ENCODE results near the gene CNTN4. TPM values are rescaled to one million over a fixed set of nuclear protein-coding genes. Genes with fewer than 3 reads are reported as not detected.

The CNTN4 gene
- total RNA-seq, 1 donor from 2014 or later, result 16.5 TPM

DNA sequence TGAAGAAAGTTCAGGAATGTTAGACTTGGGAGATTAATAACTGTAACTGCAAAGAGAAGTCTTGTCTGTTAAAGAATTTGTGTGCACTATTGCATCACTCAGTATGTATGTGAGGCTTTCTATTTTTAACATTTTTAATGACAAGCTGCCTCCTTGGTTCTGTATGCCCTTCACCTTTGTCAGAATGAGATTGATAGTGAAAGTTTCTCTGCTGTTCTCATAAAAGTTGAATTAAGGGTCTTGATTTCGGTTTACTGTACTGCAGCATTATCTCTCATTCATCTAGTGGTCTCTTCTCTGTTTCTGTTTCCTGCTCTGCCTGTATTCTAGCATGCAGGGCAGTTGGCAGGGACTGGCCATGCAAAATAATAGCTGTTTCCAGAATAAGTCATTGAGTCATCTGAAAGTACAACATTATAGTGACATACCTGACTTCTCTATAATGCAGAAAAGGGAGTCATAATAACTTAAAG, 556.6 kb downstream of the CNTN4 start:
- Histone ChIP-seq H3K27me3 (ENCODE audit: control insufficient read depth, insufficient read depth, low read length) (no peaks in the 10 kb centered on the region), H3K4me3 (ENCODE audit: low read depth, low read length) (no peak overlapping the region), H3K36me3 (ENCODE audit: control insufficient read depth, insufficient read depth, low read length) (no peaks in the 10 kb centered on the region)
- TF ChIP-seq, protein P1, sequence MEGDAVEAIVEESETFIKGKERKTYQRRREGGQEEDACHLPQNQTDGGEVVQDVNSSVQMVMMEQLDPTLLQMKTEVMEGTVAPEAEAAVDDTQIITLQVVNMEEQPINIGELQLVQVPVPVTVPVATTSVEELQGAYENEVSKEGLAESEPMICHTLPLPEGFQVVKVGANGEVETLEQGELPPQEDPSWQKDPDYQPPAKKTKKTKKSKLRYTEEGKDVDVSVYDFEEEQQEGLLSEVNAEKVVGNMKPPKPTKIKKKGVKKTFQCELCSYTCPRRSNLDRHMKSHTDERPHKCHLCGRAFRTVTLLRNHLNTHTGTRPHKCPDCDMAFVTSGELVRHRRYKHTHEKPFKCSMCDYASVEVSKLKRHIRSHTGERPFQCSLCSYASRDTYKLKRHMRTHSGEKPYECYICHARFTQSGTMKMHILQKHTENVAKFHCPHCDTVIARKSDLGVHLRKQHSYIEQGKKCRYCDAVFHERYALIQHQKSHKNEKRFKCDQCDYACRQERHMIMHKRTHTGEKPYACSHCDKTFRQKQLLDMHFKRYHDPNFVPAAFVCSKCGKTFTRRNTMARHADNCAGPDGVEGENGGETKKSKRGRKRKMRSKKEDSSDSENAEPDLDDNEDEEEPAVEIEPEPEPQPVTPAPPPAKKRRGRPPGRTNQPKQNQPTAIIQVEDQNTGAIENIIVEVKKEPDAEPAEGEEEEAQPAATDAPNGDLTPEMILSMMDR (IDR thresholded peaks at IDR 0.05; ENCODE audit: insufficient read depth, low read length, poor library complexity, severe bottlenecking), result no peak
- peak; percentile 5 for DNase-seq (ENCODE audit: low read depth)

DNA sequence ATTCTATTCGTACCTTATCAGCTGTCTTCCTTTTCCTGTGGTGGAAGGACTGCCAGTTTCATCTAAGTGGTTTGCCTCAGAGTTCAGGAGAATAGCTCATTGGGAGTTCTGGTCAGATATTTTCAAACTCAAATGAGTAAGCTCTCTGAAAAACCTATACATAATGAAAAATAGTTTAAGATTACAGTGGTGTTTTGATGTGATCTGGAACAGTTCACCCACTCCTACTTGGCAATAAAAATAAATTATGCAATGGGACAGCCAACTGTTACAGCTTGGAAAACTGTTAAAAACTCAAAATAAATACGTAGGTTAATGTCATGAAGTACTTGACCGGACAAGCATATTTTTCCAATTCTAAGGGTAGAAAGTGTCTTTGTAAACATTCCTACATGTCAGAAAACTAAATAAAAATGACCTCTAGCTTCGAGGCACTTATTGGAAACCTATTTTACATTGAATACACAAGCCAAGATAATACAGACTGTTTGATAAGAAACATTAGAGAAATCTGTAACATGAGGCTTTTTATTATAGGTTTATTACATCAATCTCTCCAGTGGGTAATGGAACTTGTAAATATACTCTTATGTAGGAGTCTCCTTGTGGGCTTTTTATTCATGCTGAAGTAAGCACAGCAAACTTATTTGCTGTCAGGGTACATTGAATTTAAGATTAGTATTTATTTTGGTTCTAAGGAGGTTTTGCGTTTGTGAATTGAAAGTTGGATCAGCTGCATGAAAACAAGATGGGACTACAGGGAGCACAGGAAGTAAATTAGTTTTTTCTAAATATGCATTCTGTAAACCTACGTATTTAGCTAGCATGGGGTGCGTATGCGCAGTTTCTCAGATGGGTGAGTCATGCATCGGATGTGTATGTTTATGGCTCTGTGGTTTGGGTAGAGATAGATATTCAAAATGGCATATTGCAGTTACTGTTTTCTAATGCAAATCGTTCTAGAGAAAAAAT, 558.4 kb downstream of the CNTN4 start:
- DNase-seq (ENCODE audit: low read depth), result no peak
- Histone ChIP-seq H3K27me3 (ENCODE audit: control insufficient read depth, insufficient read depth, low read length) (no peaks in the 10 kb centered on the region), H3K4me3 (ENCODE audit: low read depth, low read length) (no peak overlapping the region), H3K36me3 (ENCODE audit: control insufficient read depth, insufficient read depth, low read length) (no peaks in the 10 kb centered on the region)
- TF ChIP-seq, protein P1 (IDR thresholded peaks at IDR 0.05; ENCODE audit: insufficient read depth, low read length, poor library complexity, severe bottlenecking), result no peak

DNA sequence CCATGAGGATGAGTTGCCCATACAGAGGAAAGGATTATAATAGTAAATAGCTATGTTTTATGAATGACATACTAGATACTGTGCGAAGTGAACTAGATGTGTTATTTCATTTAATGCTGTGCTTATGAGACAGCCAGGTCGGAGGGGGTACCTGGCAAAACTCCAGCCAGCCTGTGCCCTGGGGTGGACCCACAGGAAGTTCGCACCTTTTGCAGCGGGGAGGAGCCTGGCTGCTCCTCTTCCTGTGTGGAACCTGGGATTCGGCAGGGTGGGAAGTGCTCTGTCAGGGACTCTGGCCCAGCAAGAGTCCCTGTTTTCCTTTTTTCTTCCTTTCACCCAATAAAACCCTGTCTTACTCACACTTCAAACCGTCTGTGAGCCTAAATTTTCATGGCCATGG, 559.3 kb downstream of the CNTN4 start:
- Histone ChIP-seq H3K27me3 (ENCODE audit: control insufficient read depth, insufficient read depth, low read length) (no peaks in the 10 kb centered on the region), H3K36me3 (ENCODE audit: control insufficient read depth, insufficient read depth, low read length) (no peaks in the 10 kb centered on the region), H3K4me3 (ENCODE audit: low read depth, low read length) (no peak overlapping the region)
- no peak for DNase-seq (ENCODE audit: low read depth)
- TF ChIP-seq, protein P1 (IDR thresholded peaks at IDR 0.05; ENCODE audit: insufficient read depth, low read length, poor library complexity, severe bottlenecking), result no peak

DNA sequence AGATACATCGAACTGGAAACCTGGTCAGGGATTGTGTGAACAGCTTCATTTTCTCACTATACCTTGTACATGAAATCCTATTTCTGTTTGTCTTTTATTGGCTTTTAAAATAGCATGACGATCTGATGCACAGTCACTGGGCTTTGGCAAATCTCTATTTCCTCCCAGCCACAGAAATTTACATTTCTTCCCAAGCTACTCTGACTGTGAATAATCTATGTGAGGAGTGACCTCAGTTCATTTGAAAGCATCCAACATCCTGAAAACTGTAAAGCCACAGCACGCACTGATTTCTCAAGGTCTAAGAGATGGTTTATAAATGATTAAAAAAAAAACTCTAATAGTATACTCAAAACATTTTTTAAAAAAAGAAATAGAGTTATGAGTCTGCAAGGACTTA, 561.2 kb downstream of the CNTN4 start:
- H3K4me3 ChIP-seq (ENCODE audit: low read depth, low read length), result no peak overlapping the region
- TF ChIP-seq, protein P1 (IDR thresholded peaks at IDR 0.05; ENCODE audit: insufficient read depth, low read length, poor library complexity, severe bottlenecking), result no peak
- H3K36me3 ChIP-seq (ENCODE audit: control insufficient read depth, insufficient read depth, low read length), result no peaks in the 10 kb centered on the region
- DNase-seq (ENCODE audit: low read depth), result no peak
- no peaks in the 10 kb centered on the region for H3K27me3 ChIP-seq (ENCODE audit: control insufficient read depth, insufficient read depth, low read length)

DNA sequence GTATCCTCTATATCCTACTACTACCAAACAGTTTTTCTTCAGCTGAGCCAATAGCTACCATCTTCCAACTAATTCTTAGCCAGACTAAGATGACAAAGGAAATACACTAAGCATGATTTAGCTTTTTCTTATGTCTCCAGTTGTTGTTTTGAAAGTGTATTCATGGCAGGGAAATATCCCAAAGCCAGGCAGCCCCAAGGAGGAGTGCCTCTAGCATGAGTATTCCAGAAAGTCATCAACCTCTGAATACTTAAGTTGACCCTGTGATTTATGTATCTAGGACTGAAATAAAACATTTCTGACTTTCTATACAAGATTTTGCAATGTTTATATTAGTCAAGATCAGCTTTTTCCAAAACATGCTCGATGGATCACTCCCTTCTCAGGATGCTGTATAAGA, 562.4 kb downstream of the CNTN4 start:
- H3K27me3 ChIP-seq (ENCODE audit: control insufficient read depth, insufficient read depth, low read length), result no peaks in the 10 kb centered on the region
- no peak overlapping the region for H3K4me3 ChIP-seq (ENCODE audit: low read depth, low read length)
- DNase-seq (ENCODE audit: low read depth), result peak; percentile 19
- no peaks in the 10 kb centered on the region for H3K36me3 ChIP-seq (ENCODE audit: control insufficient read depth, insufficient read depth, low read length)
- TF ChIP-seq, protein P1 (IDR thresholded peaks at IDR 0.05; ENCODE audit: insufficient read depth, low read length, poor library complexity, severe bottlenecking), result no peak

Measured in kidney epithelial cell (primary cell).